HepG2 (cell line): ENCODE results near the gene ZG16B. TPM values are rescaled to one million over a fixed set of nuclear protein-coding genes. Genes with fewer than 3 reads are reported as not detected.

Experiments used
- AHR ChIP-seq: IDR thresholded peaks from 2 replicates; pipeline ENCODE4 v1.6.1; 2018; ENCODE audit warnings: missing genetic modification reagents, missing compliant biosample characterization
- DMAP1 ChIP-seq: IDR thresholded peaks from 2 replicates; pipeline ENCODE4 v1.6.1; 2016
- FOSL2 ChIP-seq: sonication (generic); formaldehyde crosslinking; IDR thresholded peaks from 2 replicates; pipeline ENCODE4 v1.4.0; 2020; ENCODE audit warnings: missing genetic modification reagents
- FOXK1 ChIP-seq: sonication (generic); formaldehyde crosslinking; IDR thresholded peaks from 2 replicates; pipeline ENCODE4 v1.4.0; 2020; ENCODE audit warnings: low read depth, missing genetic modification reagents, borderline replicate concordance
- FOXO1 ChIP-seq: sonication (generic); formaldehyde crosslinking; IDR thresholded peaks from 2 replicates; pipeline ENCODE4 v1.4.0; 2020; ENCODE audit warnings: missing genetic modification reagents
- GABPA ChIP-seq, 2 experiments: IDR thresholded peaks; 2 replicates each; pipeline ENCODE4 v1.6.1; 2011 to 2016; ENCODE audit warnings: low read depth in 2 of 2, low read length in 1 of 2, missing biosample characterization in 1 of 2, missing genetic modification characterization in 1 of 2
- GTF2F1 ChIP-seq: fragments of 150-350 bp; IDR thresholded peaks from 2 replicates; pipeline ENCODE4 v1.6.1; 2014; ENCODE audit warnings: low read length
- JUNB ChIP-seq: sonication (generic); formaldehyde crosslinking; IDR thresholded peaks from 2 replicates; pipeline ENCODE4 v1.8.0; 2022; ENCODE audit warnings: missing genetic modification reagents, mild to moderate bottlenecking, borderline replicate concordance
- MXD3 ChIP-seq: IDR thresholded peaks from 2 replicates; pipeline ENCODE4 v1.6.1; 2016; ENCODE audit warnings: mild to moderate bottlenecking, missing biosample characterization, missing genetic modification reagents
- NR2C2 ChIP-seq: sonication (generic); formaldehyde crosslinking; IDR thresholded peaks from 2 replicates; pipeline ENCODE4 v1.4.0; 2020; ENCODE audit warnings: missing genetic modification reagents, mild to moderate bottlenecking, moderate library complexity, borderline replicate concordance
- PATZ1 ChIP-seq: sonication (generic); formaldehyde crosslinking; IDR thresholded peaks from 2 replicates; pipeline ENCODE4 v1.4.0; 2020; ENCODE audit warnings: missing genetic modification reagents
- POLR2A ChIP-seq, 2 experiments: IDR thresholded peaks; 2 replicates each; pipeline ENCODE4 v1.6.1; 2011; ENCODE audit warnings: low read depth in 2 of 2, low read length in 2 of 2, mild to moderate bottlenecking in 1 of 2, moderate library complexity in 1 of 2; ENCODE audit not compliant: insufficient read depth in 1 of 2
- PRDM10 ChIP-seq: sonication (generic); formaldehyde crosslinking; IDR thresholded peaks from 2 replicates; pipeline ENCODE4 v1.4.0; 2020; ENCODE audit warnings: low read depth, missing genetic modification reagents
- PRMT3 ChIP-seq: sonication (generic); formaldehyde crosslinking; IDR thresholded peaks from 2 replicates; pipeline ENCODE4 v1.8.1; 2022; ENCODE audit warnings: low read depth, mild to moderate bottlenecking, moderate library complexity, missing genetic modification reagents, borderline replicate concordance
- ZFP91 ChIP-seq: sonication (generic); formaldehyde crosslinking; IDR thresholded peaks from 2 replicates; pipeline ENCODE4 v1.9.0; 2022; ENCODE audit warnings: missing genetic modification reagents, mild to moderate bottlenecking, borderline replicate concordance
- ZGPAT ChIP-seq: IDR thresholded peaks from 2 replicates; pipeline ENCODE4 v1.6.1; 2016; ENCODE audit warnings: mild to moderate bottlenecking
- ZNF563 ChIP-seq: sonication (generic); formaldehyde crosslinking; IDR thresholded peaks from 2 replicates; pipeline ENCODE4 v1.8.0; 2022; ENCODE audit warnings: mild to moderate bottlenecking, moderate library complexity, missing genetic modification reagents
- ZNF816 ChIP-seq: sonication (generic); formaldehyde crosslinking; IDR thresholded peaks from 2 replicates; pipeline ENCODE4 v1.8.0; 2022; ENCODE audit warnings: missing genetic modification reagents, mild to moderate bottlenecking, borderline replicate concordance
- polyA plus RNA-seq, 8 experiments: library from polyadenylated mRNA; depleted of rRNA in 3 of 8; stranded (reverse) in 7 of 8; unstranded in 1 of 8; fragments of >200 nt; fragmentation: Illumina TruSeq in 4 of 8; extraction: Trizol in 4 of 8; gene quantifications; 2 replicates each; pipeline versions ENCODE4 v1.2.1 to v1.2.3, GENCODE V29; 2011 to 2016; ENCODE audit warnings: low read depth in 4 of 8, missing spikeins in 1 of 8, mixed read lengths in 1 of 8; ENCODE audit not compliant: insufficient read depth in 1 of 8
- total RNA-seq, 5 experiments: library from RNA; depleted of rRNA; stranded (reverse); fragments of >200 nt; fragmentation: Illumina TruSeq; extraction: Trizol; gene quantifications; 2 replicates each; pipeline ENCODE4 v1.2.3, GENCODE V29; 2016; ENCODE audit warnings: low read depth in 1 of 5

Gene ZG16B
- total and polyA plus RNA-seq, 2 of the 13 experiments (the other 11 are each of a cell fraction or from before 2014, with no cell fraction given): 1.5 to 11.3 TPM

- peak; percentile 17; the same call in 1 of the 2 replicates for TF ChIP-seq DMAP1 (CRISPR knock-in tag)
- TF ChIP-seq ZFP91 (CRISPR knock-in tag): peak; percentile 40; the same call in 1 of the 2 replicates
- TF ChIP-seq GABPA (IDR thresholded peaks at IDR 0.05; ENCODE audit: low read depth, low read length): no peak
- peak; percentile 55 for TF ChIP-seq GABPA (CRISPR knock-in tag; IDR thresholded peaks at IDR 0.05; ENCODE audit: low read depth)
- 0 out of 2 replicates have a peak, but pooled peaks have one; percentile 33 for TF ChIP-seq ZGPAT (CRISPR knock-in tag)
- TF ChIP-seq PRMT3 (CRISPR knock-in tag): no peak
- TF ChIP-seq POLR2A (IDR thresholded peaks at IDR 0.05; ENCODE audit: insufficient read depth in 1 of 2, low read depth in 2 of 2, low read length in 2 of 2): peak in 1 of 2 experiments; percentile 33; a peak in 1 of 4 replicates
- TF ChIP-seq MXD3 (CRISPR knock-in tag): peak; percentile 49; the same call in 1 of the 2 replicates
- TF ChIP-seq JUNB (CRISPR knock-in tag): peak; percentile 45; the same call in 1 of the 2 replicates
- TF ChIP-seq PRDM10 (CRISPR knock-in tag): 0 out of 2 replicates have a peak, but pooled peaks have one; percentile 42
- TF ChIP-seq ZNF816 (CRISPR knock-in tag): no peak
- TF ChIP-seq FOSL2: peak; percentile 93
- 0 out of 2 replicates have a peak, but pooled peaks have one; percentile 25 for TF ChIP-seq ZNF563 (CRISPR knock-in tag)
- 0 out of 2 replicates have a peak, but pooled peaks have one; percentile 7 for TF ChIP-seq FOXO1 (CRISPR knock-in tag)
- TF ChIP-seq GTF2F1: no peak
- TF ChIP-seq AHR: 0 out of 2 replicates have a peak, but pooled peaks have one; percentile 23
- TF ChIP-seq NR2C2 (CRISPR knock-in tag): no peak
- peak; percentile 47 for TF ChIP-seq PATZ1 (CRISPR knock-in tag)
- no peak for TF ChIP-seq FOXK1
Observed at GRCh38 chr16:2835638-2836493, 5.8 kb downstream of the ZG16B start (continued).
